Type B pancreatic cell (in vitro differentiated cells): ENCODE results near the gene OR6N2. TPM values are rescaled to one million over a fixed set of nuclear protein-coding genes. Genes with fewer than 3 reads are reported as not detected.

ENCODE experiments used
- DNase-seq: peaks from one replicate; pipeline ENCODE4 v3.0.0; 2021; ENCODE audit warnings: mixed read lengths; ENCODE audit not compliant: unreplicated experiment; ENCODE audit errors: extremely low spot score
- H3K27ac Mint-ChIP-seq: 2 replicates; pipeline ENCODE4 v1.8.0; 2021; ENCODE audit warnings: mild to moderate bottlenecking, mixed read lengths
- H3K27me3 Mint-ChIP-seq: 2 replicates; pipeline ENCODE4 v1.8.0; 2021; ENCODE audit warnings: mixed read lengths
- H3K36me3 Mint-ChIP-seq: 2 replicates; pipeline ENCODE4 v1.8.0; 2021; ENCODE audit warnings: mixed read lengths
- H3K4me1 Mint-ChIP-seq: one replicate; pipeline ENCODE4 v1.8.0; 2021; ENCODE audit warnings: mixed read lengths; ENCODE audit not compliant: unreplicated experiment
- H3K4me3 Mint-ChIP-seq: 2 replicates; pipeline ENCODE4 v1.8.0; 2021; ENCODE audit warnings: mild to moderate bottlenecking, mixed read lengths
- H3K9me3 Mint-ChIP-seq: 2 replicates; pipeline ENCODE4 v1.8.0; 2021; ENCODE audit warnings: mixed read lengths
- total RNA-seq: library from RNA; stranded (reverse); gene quantifications from 2 replicates; pipeline ENCODE4 v1.2.1, GENCODE V29; 2021; ENCODE audit warnings: low replicate concordance
- TF ChIP-seq, protein P1 (sequence below): fragments of 200-600 bp; sonication (generic); conservative IDR thresholded peaks from 2 replicates; pipeline ENCODE4 v1.5.0; 2021; ENCODE audit warnings: antibody characterized with exemption, mild to moderate bottlenecking

Gene OR6N2
- total RNA-seq, 1 donor from 2014 or later = not detected

DNA sequence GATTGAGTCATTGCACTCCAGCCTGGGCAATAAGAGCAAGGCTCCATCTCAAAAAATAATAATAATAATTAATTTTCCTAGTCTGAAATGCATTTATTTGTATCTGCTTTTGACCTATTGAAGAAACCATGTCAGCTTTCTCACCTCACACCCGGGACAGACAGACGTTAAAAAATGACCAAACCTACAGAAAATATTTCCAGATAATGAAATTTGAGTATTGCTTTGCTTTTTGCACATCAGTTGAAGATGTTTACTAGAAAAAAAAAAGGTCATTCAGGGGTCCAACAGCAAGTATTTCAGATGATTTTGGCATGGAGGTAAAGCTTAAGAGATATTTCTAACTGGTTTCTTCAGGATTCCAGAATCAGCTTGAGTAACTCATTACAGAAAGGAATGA, 26.6 kb downstream of the OR6N2 start, which contains the start of gene OR6K6:
Gene OR6K6 (plus strand): TSS at position 301 of the 400 bp plus-strand sequence. CDS start 168 bp downstream, outside the sequence.
- no peaks in the 10 kb centered on the region for H3K4me1 Mint-ChIP-seq
- no peak within 1 kb of the TSS for H3K27ac Mint-ChIP-seq
- H3K36me3 Mint-ChIP-seq = no peaks in the 10 kb centered on the region
- H3K27me3 Mint-ChIP-seq = no peaks in the 10 kb centered on the region
- DNase-seq = no peak
- TF ChIP-seq, protein P1, sequence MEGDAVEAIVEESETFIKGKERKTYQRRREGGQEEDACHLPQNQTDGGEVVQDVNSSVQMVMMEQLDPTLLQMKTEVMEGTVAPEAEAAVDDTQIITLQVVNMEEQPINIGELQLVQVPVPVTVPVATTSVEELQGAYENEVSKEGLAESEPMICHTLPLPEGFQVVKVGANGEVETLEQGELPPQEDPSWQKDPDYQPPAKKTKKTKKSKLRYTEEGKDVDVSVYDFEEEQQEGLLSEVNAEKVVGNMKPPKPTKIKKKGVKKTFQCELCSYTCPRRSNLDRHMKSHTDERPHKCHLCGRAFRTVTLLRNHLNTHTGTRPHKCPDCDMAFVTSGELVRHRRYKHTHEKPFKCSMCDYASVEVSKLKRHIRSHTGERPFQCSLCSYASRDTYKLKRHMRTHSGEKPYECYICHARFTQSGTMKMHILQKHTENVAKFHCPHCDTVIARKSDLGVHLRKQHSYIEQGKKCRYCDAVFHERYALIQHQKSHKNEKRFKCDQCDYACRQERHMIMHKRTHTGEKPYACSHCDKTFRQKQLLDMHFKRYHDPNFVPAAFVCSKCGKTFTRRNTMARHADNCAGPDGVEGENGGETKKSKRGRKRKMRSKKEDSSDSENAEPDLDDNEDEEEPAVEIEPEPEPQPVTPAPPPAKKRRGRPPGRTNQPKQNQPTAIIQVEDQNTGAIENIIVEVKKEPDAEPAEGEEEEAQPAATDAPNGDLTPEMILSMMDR = no peak
- no peaks in the 10 kb centered on the region for H3K9me3 Mint-ChIP-seq
- H3K4me3 Mint-ChIP-seq = no peak within 1 kb of the TSS

DNA sequence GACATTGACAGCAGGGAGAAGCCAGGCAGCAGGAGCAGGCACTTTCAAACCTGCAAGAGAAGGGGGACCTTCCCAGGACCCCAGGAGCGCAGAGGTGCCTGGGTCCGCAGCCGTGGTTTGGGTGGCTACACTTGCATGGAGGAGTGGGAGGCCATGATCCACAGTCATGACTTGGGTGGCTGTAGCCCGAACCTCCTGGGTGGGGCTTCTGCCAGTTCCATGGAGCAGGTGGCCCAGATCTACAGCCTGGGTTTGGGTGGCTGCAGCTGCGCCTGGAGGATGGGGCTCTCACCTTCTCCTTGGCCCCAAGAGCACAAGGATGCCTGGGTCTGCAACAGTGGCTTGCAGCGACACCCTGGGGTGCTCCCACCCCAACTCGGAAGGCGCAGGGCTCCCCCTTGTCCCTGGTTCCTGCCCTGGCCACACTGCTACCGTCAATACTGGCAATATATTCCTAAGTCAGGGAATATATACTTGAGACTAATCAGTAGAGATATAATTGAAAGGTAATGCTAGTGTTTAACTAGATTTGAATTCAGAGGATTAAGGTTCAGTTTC, 28.8 kb downstream of the OR6N2 start:
- Mint-ChIP-seq H3K27me3 (no peaks in the 10 kb centered on the region), H3K4me3 (no peak overlapping the region), H3K9me3 (no peaks in the 10 kb centered on the region), H3K27ac (no peak overlapping the region), H3K4me1 (no peaks in the 10 kb centered on the region), H3K36me3 (no peaks in the 10 kb centered on the region)
- no peak for DNase-seq
- TF ChIP-seq, protein P1 = no peak

DNA sequence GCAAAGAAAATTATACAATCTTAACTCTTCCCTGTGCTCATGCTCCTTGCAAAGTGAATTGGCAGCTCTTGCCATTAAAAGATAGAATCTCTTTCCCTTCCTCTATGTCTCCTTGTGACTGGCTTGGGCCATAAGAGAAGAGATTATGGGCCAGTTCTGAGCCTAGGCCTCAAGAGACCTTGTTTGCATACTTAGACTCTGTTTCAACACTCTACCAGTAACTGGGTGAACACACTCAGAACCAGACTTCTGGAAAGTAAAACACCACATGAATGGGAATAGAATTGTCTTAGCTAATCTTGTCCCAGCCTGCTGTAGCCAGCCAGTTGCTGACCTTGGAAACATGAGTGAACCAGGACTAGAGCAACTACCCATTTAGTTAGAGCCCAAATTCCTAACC, 45.2 kb downstream of the OR6N2 start:
- Mint-ChIP-seq H3K4me3 (no peak overlapping the region), H3K36me3 (no peaks in the 10 kb centered on the region), H3K4me1 (no peaks in the 10 kb centered on the region), H3K27me3 (peaks cover 6% of the 10 kb centered on the region), H3K9me3 (no peaks in the 10 kb centered on the region), H3K27ac (no peak overlapping the region)
- TF ChIP-seq, protein P1 = no peak
- no peak for DNase-seq

DNA sequence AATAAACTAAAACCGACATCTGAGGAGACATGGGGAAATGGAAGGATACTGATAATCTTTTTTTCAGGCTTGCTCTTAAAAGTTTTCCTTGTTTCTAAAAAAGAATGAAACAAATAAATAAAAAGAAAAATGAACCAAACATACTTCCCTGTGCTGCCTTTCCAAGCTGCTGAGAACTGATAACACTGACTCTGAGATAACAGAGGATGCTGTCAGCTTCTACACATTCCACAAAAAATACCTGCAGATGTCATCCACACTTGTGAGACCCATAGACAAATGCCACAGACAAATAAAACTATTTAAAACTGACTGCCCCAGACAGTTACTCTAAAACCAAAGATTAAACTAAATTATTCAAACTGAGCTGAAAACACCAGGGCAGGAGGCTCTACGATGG, 48.5 kb downstream of the OR6N2 start:
- no peaks in the 10 kb centered on the region for H3K27me3 Mint-ChIP-seq
- TF ChIP-seq, protein P1 = no peak
- no peak for DNase-seq
- no peaks in the 10 kb centered on the region for H3K9me3 Mint-ChIP-seq
- no peaks in the 10 kb centered on the region for H3K4me1 Mint-ChIP-seq
- H3K4me3 Mint-ChIP-seq = no peak overlapping the region
- no peaks in the 10 kb centered on the region for H3K36me3 Mint-ChIP-seq
- H3K27ac Mint-ChIP-seq = no peak overlapping the region

- Mint-ChIP-seq H3K4me3 (no peak overlapping the region), H3K4me1 (no peaks in the 10 kb centered on the region), H3K27me3 (no peaks in the 10 kb centered on the region), H3K27ac (no peak overlapping the region), H3K9me3 (no peaks in the 10 kb centered on the region), H3K36me3 (no peaks in the 10 kb centered on the region)
- no peak for DNase-seq
- TF ChIP-seq, protein P1 = no peak
Observed at GRCh38 chr1:158731707-158732106, 49.3 kb downstream of the OR6N2 start.

GRCh38 chr1:158730453-158730852, 50.6 kb downstream of the OR6N2 start:
- TF ChIP-seq, protein P1 = no peak
- DNase-seq = no peak
- Mint-ChIP-seq H3K36me3 (no peaks in the 10 kb centered on the region), H3K9me3 (no peaks in the 10 kb centered on the region), H3K4me1 (no peaks in the 10 kb centered on the region), H3K27ac (no peak overlapping the region), H3K4me3 (no peak overlapping the region), H3K27me3 (no peaks in the 10 kb centered on the region)
